ENCODE results near the gene FRG2. TPM values are rescaled to one million over a fixed set of nuclear protein-coding genes. Genes with fewer than 3 reads are reported as not detected.
"Not testable (repeated sequence)": the region's sequence is repeated elsewhere in the genome, so short reads cannot be mapped to it uniquely, and the experiment has no call there.

FRG2 gene
- polyA plus RNA-seq, 2 of the 4 experiments (the other 2 are of a cell fraction) = not detected

GRCh38 chr4:190021973-190022372 is 5.1 kb downstream of the FRG2 start:
- H3K4me1 ChIP-seq; DNase-seq (ENCODE audit: low read depth in 1 of 2, low spot score in 1 of 2); H3K4me2 ChIP-seq; H3K9me3 ChIP-seq; H3K4me3 ChIP-seq; CTCF ChIA-PET; ATAC-seq; FAIRE-seq; H3K27ac ChIP-seq: not testable (repeated sequence)
- POLR2A ChIA-PET = interaction anchor here (1.0 to 1.1 kb wide), 2 partner anchors 48 to 82 kb away, joined by 3 to 4 read pairs; partner anchors contain the start of gene FRG1
- WGBS (ENCODE audit: missing lambda C conversion rate) = 35% methylated on average over 9 of the region's 39 CpGs

GRCh38 chr4:190020790-190021717 is 6.0 kb downstream of the FRG2 start:
- POLR2A ChIA-PET = interaction anchor here (1.0 to 1.1 kb wide), 2 partner anchors 47 to 81 kb away, joined by 3 to 4 read pairs; partner anchors contain the start of gene FRG1
- CTCF ChIA-PET = no interaction called here
- peak overlapping the region; percentile 67 for H3K4me3 ChIP-seq
- H3K27ac ChIP-seq = peak overlapping the region; percentile 40 to 80; a peak in 5 of 6 replicates
- WGBS (ENCODE audit: missing lambda C conversion rate) = 17% methylated on average over 24 of the region's 55 CpGs
- no peak for TF ChIP-seq HEYL (CRISPR knock-in tag; IDR thresholded peaks at IDR 0.05)
- no peak for TF ChIP-seq KDM1A (IDR thresholded peaks at IDR 0.05; ENCODE audit: low read depth)
- peak; percentile 34; the same call in 1 of the 2 replicates for TF ChIP-seq POLR2A (IDR thresholded peaks at IDR 0.05; ENCODE audit: low read length)
- TF ChIP-seq FOXS1 (CRISPR knock-in tag; IDR thresholded peaks at IDR 0.05) = no peak
- TF ChIP-seq REST (IDR thresholded peaks at IDR 0.05) = no peak
- no peak for TF ChIP-seq RAD21 (conservative IDR thresholded peaks at IDR 0.05 in 1 of 2, IDR thresholded peaks at IDR 0.05 in 1 of 2)
- no peak for TF ChIP-seq USF2 (IDR thresholded peaks at IDR 0.05)
- FAIRE-seq (no peak), ATAC-seq (peak; percentile 86 to 91), DNase-seq (ENCODE audit: low read depth in 1 of 2, low spot score in 1 of 2) (peak; percentile 74 to 79)
- no peaks in the 10 kb centered on the region for H3K9me3 ChIP-seq
- H3K4me2 ChIP-seq = peak overlapping the region; percentile 80
- no peaks in the 10 kb centered on the region for H3K4me1 ChIP-seq

GRCh38 chr4:190019859-190020463 is 7.1 kb downstream of the FRG2 start:
- H3K4me2 ChIP-seq; H3K27ac ChIP-seq; H3K4me3 ChIP-seq; POLR2A ChIA-PET; CTCF ChIA-PET; H3K4me1 ChIP-seq; ATAC-seq; H3K9me3 ChIP-seq; FAIRE-seq; DNase-seq (ENCODE audit: low read depth in 1 of 2, low spot score in 1 of 2): not testable (repeated sequence)
- 85% methylated on average over 25 of the region's 29 CpGs for WGBS (ENCODE audit: missing lambda C conversion rate)

- CTCF ChIA-PET = no interaction called here
- FAIRE-seq = no peak
- Histone ChIP-seq H3K27ac (no peak overlapping the region), H3K4me1 (no peaks in the 10 kb centered on the region), H3K9me3 (no peaks in the 10 kb centered on the region), H3K4me3 (no peak overlapping the region), H3K4me2 (no peak overlapping the region)
- no peak for TF ChIP-seq GATA3 (IDR thresholded peaks at IDR 0.05; ENCODE audit: borderline replicate concordance)
- TF ChIP-seq ZC3H11A (IDR thresholded peaks at IDR 0.05) = no peak
- no peak for TF ChIP-seq RAD21 (conservative IDR thresholded peaks at IDR 0.05 in 1 of 2, IDR thresholded peaks at IDR 0.05 in 1 of 2)
- no peak for TF ChIP-seq SREBF2 (IDR thresholded peaks at IDR 0.05)
- no peak for TF ChIP-seq HEYL (CRISPR knock-in tag; IDR thresholded peaks at IDR 0.05)
- TF ChIP-seq BCL3 (IDR thresholded peaks at IDR 0.05) = no peak
- no peak for TF ChIP-seq RNF2 (IDR thresholded peaks at IDR 0.05; ENCODE audit: borderline replicate concordance, low read depth)
- TF ChIP-seq NFE2L2 (conservative IDR thresholded peaks at IDR 0.05; ENCODE audit: low read length) = no peak
- no peak for TF ChIP-seq NR3C1 (IDR thresholded peaks at IDR 0.05)
- no peak for TF ChIP-seq SMC3 (IDR thresholded peaks at IDR 0.05)
- TF ChIP-seq ZFP36 (IDR thresholded peaks at IDR 0.05; ENCODE audit: borderline replicate concordance, partially characterized antibody) = no peak
- no peak for TF ChIP-seq RCOR1 (IDR thresholded peaks at IDR 0.05; ENCODE audit: low read depth, low read length)
- no peak for TF ChIP-seq MYC (IDR thresholded peaks at IDR 0.05; ENCODE audit: borderline replicate concordance, low read length)
- TF ChIP-seq PHF8 (IDR thresholded peaks at IDR 0.05; ENCODE audit: borderline replicate concordance, low read depth) = no peak
- WGBS (ENCODE audit: missing lambda C conversion rate) = 87% methylated on average over 33 of the region's 57 CpGs
- POLR2A ChIA-PET = no interaction called here
- no peak for DNase-seq (ENCODE audit: low read depth in 1 of 2, low spot score in 1 of 2)
- ATAC-seq = no peak
These were observed 7.8 kb downstream of the FRG2 start for GRCh38 chr4:190019023-190019858.

Measured in A549 (cell line).